ENCODE data around the gene ZNF630.
"Not testable (repeated sequence)": the region's sequence is repeated elsewhere in the genome, so short reads cannot be mapped to it uniquely, and the experiment has no call there.

Gene ZNF630

GRCh38 chrX:48071064-48071985 is at the start of gene ZNF630:
Gene ZNF630, minus strand, starts transcription at chrX:48071640. Its CDS starts 4,754 bp downstream, at chrX:48066886.
- peak; percentile 18 to 20 for DNase-seq (ENCODE audit: low read depth in 2 of 2, low spot score in 1 of 2)

DNA sequence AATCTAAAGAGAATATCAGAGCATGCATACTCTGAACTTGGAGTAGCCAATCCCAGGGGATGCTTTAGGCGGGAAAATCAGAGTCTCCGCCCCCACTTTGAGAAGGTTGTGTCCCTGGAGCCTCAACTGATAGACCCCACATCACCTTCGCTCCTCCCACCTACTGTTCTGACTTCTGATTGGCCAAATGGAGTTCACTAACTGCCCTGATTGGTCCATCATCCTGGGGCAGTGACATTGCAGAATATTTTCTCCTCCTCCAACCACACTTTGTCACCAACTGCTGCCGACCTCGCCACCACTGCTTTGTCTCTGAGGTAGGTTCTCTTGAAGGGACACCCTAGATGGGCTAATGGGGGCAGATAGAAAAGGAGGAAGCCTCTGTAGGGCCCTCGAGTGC is 36.3 kb upstream of the ZNF630 start:
- DNase-seq (ENCODE audit: low read depth in 2 of 2, low spot score in 1 of 2), result no peak

- DNase-seq (ENCODE audit: low read depth in 2 of 2, low spot score in 1 of 2), result no peak
Measured at GRCh38 chrX:48102874-48103374, 31.5 kb upstream of the ZNF630 start.

- no peak for DNase-seq (ENCODE audit: low read depth in 2 of 2, low spot score in 1 of 2)
Measured at GRCh38 chrX:48101443-48101842, 30.0 kb upstream of the ZNF630 start.

GRCh38 chrX:48092558-48092957 is 21.1 kb upstream of the ZNF630 start:
- DNase-seq (ENCODE audit: low read depth in 2 of 2, low spot score in 1 of 2), result not testable (repeated sequence)

DNA sequence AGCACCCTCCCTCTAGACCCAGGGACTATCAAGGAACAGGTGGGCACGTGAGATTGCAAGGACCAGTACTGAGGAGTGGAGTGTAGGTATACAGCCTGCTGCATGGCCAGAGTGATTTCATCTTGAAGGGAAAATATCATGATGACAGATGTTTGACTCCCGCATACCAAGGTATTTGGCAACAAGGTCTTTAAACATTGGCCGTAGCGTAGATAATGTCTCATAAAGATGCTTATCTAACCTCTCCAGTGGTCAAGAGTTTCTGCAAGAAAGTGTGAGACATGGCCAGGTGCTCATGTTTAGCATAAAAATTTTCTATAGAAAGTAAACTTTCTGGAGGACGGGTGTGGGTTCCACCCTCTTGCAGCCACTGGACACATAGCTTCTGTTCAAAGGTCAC is 18.7 kb upstream of the ZNF630 start:
- DNase-seq (ENCODE audit: low read depth in 2 of 2, low spot score in 1 of 2), result no peak

GRCh38 chrX:48086082-48086481 is 14.6 kb upstream of the ZNF630 start:
- no peak for DNase-seq (ENCODE audit: low read depth in 2 of 2, low spot score in 1 of 2)

DNA sequence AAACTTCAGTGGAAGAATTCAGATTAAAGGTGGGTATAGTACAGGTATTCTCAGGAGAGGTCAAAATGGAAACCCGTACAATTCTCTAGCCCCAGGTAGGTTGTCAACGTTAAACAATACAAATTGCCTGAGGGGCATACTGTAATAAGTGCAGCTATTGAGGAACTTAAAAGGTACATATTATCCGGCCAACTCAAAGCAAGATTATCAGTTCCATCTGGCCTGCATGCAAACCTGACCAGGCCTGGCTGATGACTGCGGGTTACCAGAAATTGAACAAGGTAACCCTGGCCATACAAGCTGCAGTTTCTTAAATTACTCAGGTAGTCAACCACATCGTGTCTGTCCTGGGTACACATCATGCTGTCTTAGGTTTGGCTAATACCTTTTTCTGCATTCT is 12.3 kb upstream of the ZNF630 start:
- no peak for DNase-seq (ENCODE audit: low read depth in 2 of 2, low spot score in 1 of 2)

DNA sequence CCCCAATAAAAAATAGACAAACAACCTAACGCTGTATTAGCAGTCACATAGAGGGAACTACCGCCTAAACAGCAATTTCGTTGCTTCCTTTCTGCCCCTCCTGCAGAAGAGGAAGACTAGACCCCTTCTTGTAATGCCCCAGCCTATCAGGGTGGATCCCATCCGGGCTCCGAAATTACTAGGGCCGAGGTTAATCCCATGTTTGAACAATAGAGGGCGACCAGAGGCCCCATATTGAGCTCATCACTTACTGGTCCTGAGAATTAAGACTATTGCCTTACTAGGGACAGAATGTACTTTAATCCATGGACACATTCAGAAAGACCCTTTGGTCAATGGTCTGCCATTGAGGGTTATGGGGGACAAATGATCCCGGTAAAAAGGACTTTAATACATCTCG is 11.8 kb upstream of the ZNF630 start:
- peak in 1 of 2 donors; percentile 9 for DNase-seq (ENCODE audit: low read depth in 2 of 2, low spot score in 1 of 2)

- DNase-seq (ENCODE audit: low read depth in 2 of 2, low spot score in 1 of 2), result no peak
Measured at GRCh38 chrX:48076343-48076742, 4.9 kb upstream of the ZNF630 start.

DNA sequence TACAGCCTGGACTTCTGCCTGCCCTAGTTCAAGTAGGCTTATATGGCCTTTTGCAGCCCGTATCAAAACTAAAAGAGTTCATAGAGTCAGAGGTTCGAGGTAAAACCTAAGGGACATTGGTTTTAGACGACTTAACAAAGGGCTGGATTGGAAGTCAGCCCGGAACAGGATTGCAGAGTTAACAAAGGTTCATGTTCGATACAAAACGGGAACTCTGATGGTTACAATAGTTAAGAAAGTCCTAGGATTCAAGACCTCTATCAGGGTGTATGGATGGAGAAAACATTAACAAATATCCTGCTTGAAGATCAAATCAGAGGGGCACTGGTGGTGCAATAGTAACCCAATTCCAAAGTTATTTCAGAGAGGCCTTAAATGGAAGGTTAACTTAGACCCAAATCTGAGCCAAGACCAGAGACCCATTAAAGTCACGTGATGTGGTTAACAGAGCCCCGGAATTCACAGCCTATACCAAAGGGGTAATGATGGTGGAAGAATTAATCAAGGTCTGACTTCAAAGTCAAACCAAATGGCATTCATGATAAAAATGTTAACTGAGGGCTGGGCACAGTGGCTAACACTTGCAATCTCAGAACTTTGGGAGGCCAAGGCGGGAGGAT is 656 bp upstream of the ZNF630 start:
- DNase-seq (ENCODE audit: low read depth in 2 of 2, low spot score in 1 of 2), result no peak

- DNase-seq (ENCODE audit: low read depth in 2 of 2, low spot score in 1 of 2), result no peak
Measured at GRCh38 chrX:48068096-48068887, 3.1 kb downstream of the ZNF630 start.

- DNase-seq (ENCODE audit: low read depth in 2 of 2, low spot score in 1 of 2), result no peak
Measured at GRCh38 chrX:48064261-48064660, 7.2 kb downstream of the ZNF630 start.

- DNase-seq (ENCODE audit: low read depth in 2 of 2, low spot score in 1 of 2), result no peak
Measured at GRCh38 chrX:48059296-48059639, 12.2 kb downstream of the ZNF630 start.

- no peak for DNase-seq (ENCODE audit: low read depth in 2 of 2, low spot score in 1 of 2)
Measured at GRCh38 chrX:48058621-48059295, 12.7 kb downstream of the ZNF630 start.

DNA sequence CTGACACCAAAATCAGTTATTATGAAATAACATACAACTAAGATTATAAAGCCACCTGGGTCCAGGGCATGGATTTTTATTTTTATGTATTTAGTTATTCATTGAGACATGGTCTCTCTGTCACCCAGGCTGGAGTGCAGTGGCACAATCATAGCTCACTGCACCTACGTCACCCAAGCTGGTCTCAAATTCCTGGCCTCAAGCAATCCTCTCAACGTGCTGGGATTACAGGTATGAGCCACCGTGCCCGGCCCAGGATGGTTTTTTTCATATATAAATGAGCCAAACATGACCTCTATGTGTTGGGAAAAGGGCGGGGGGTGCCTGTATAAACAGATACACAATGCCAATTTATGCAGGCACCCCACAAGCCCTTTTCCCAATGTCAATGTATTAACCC is 24.6 kb downstream of the ZNF630 start:
- no peak for DNase-seq (ENCODE audit: low read depth in 2 of 2, low spot score in 1 of 2)

DNA sequence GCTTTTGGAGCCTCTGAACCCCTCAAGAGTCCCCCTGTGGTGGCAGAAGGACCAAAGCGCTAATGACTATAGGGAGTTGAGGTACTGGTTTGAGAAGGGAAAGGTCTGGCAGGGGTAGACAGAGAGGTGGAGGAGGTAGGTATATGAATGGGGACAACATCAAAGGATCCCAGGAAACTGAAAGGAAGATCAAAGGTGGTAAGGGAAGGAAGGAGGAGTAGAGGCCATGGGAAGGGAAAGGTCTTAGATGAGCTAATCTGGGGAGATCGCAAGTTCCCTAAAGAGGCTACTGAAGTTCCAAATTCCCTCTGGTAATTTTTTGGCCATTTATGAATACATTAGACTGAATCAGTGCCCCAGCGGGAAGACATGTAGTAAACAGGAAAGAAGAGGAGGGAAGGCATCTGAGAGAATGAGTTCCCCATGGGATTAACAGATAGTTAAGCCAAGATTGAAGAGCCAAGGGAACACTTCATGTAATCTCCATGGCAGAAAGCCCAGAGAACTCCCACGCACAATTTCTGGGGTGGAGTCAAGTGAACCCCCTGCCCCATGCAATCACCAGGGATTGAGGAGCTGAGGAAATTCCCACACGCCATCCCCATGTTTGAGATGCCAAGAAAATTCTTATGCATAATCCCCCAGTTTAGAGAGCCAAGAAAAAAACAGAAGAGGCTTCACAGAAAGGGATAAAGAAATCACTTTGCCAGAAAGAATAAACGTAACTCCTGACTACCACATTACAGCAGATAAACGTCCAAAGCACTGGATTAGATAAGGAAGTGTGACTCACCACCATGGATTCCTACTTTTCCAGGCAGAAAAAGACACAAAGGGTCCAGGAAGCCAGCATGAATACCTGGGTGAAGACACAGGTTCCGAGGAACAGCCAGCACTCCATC is 25.8 kb downstream of the ZNF630 start:
- DNase-seq (ENCODE audit: low read depth in 2 of 2, low spot score in 1 of 2), result no peak

DNA sequence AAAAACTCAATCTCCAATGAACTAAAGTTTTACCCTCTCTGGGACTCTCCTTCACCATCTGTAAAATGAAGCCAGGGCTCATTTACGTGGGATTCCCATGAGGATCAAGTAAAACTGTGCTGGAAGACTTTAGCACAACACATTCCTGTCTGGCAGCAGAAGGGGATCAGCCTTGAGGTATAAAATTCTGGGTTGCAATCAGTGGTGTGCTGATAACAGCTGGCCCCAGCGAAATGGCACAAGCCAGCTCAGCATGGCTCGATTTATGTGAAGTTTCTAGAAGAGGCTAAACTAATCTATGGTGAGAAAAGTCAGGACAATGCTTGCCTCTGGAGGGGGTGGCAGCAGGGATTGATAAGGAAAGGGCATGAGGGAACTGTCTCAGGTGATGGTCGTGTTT is 28.4 kb downstream of the ZNF630 start:
- DNase-seq (ENCODE audit: low read depth in 2 of 2, low spot score in 1 of 2), result no peak

- DNase-seq (ENCODE audit: low read depth in 2 of 2, low spot score in 1 of 2), result no peak
Measured at GRCh38 chrX:48035891-48036290, 35.5 kb downstream of the ZNF630 start.

GRCh38 chrX:48030641-48031173 is 40.7 kb downstream of the ZNF630 start:
- DNase-seq (ENCODE audit: low read depth in 2 of 2, low spot score in 1 of 2), result not testable (repeated sequence)

All from stimulated activated CD8-positive, alpha-beta memory T cell treated with anti-CD3 and anti-CD28 coated beads, Interleukin-4, amount 100 ng/mL, for 1 hour (primary cell).